ENCODE results near the gene MIF. TPM values are rescaled to one million over a fixed set of nuclear protein-coding genes. Genes with fewer than 3 reads are reported as not detected.
"Not testable (repeated sequence)": the region's sequence is repeated elsewhere in the genome, so short reads cannot be mapped to it uniquely, and the experiment has no call there.

Gene MIF
- total RNA-seq, 4 donors from 2014 or later: 160 to 481 (median 281) TPM

DNA sequence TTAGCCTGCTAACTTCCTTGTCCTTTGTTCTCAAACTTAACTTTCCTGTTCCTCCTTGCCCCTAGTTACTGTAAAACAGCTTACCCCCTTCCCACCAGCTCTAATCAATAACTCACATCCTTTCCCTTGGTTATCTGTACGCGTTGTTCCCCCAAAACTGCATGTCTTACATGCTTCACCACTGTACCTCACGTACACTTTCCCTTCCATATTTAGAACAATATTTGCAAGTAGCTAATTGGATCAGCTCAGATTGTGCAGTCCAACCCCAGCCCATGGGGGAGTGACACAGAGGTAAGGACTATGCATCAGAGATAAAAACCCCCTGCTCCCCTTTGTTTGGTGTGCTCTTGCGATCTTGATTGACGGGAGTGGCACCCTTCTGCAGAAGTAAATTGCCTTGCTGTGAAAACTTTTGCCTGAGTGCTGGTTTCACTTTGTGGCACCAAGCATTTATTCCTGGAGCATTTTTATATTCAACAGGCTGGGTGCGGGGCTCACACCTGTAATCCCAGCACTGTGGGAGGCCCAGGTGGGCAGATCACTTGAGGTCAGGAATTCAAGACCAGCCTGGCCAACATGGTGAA, 30.9 kb downstream of the MIF start:
- no peaks in the 10 kb centered on the region for H3K4me1 ChIP-seq
- WGBS, 2 donors: 97 to 99% methylated on average over 5 of the region's 6 CpGs
- peaks cover 0 to 15% (median 0%) of the 10 kb centered on the region in 4 donors for H3K9me3 ChIP-seq
- DNase-seq (ENCODE audit: low spot score in 2 of 2): no peak
- TF ChIP-seq EP300 (IDR thresholded peaks at IDR 0.05) (no peak), POLR2A (IDR thresholded peaks at IDR 0.05) (no peak)
- TF ChIP-seq, protein P1, sequence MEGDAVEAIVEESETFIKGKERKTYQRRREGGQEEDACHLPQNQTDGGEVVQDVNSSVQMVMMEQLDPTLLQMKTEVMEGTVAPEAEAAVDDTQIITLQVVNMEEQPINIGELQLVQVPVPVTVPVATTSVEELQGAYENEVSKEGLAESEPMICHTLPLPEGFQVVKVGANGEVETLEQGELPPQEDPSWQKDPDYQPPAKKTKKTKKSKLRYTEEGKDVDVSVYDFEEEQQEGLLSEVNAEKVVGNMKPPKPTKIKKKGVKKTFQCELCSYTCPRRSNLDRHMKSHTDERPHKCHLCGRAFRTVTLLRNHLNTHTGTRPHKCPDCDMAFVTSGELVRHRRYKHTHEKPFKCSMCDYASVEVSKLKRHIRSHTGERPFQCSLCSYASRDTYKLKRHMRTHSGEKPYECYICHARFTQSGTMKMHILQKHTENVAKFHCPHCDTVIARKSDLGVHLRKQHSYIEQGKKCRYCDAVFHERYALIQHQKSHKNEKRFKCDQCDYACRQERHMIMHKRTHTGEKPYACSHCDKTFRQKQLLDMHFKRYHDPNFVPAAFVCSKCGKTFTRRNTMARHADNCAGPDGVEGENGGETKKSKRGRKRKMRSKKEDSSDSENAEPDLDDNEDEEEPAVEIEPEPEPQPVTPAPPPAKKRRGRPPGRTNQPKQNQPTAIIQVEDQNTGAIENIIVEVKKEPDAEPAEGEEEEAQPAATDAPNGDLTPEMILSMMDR (IDR thresholded peaks at IDR 0.05): no peak
- no peak overlapping the region for H3K27ac ChIP-seq
- no peaks in the 10 kb centered on the region for H3K27me3 ChIP-seq
- H3K36me3 ChIP-seq: peaks cover 0 to 44% (median 19%) of the 10 kb centered on the region in 3 donors
- H3K4me3 ChIP-seq: no peak overlapping the region

DNA sequence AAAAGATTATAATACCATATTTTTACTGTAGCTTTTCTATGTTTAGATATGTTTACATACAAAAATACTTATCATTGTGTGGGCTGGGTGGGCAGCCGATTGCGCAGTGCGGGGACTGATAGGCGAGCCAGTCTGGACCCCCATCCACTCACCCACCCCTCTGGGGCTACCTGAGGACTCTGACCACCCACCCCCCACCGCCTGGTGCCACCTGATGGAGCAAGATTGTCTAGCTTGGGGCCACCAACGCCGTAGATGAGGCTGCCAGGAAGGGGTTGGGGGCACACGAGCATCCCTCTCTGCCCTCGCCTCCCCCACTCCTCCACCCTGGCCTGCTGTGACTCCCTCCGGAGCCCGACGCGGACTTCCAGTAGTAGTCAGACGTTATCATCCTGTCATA, 32.4 kb downstream of the MIF start:
- no peaks in the 10 kb centered on the region for H3K4me1 ChIP-seq
- H3K4me3 ChIP-seq: no peak overlapping the region
- peaks cover 0 to 15% (median 0%) of the 10 kb centered on the region in 4 donors for H3K9me3 ChIP-seq
- no peaks in the 10 kb centered on the region for H3K27me3 ChIP-seq
- TF ChIP-seq, protein P1 (IDR thresholded peaks at IDR 0.05): no peak
- no peak overlapping the region for H3K27ac ChIP-seq
- WGBS, 2 donors: 73 to 75% methylated on average over 14 of the region's 14 CpGs
- DNase-seq (ENCODE audit: low spot score in 2 of 2): no peak
- peaks cover 0 to 51% (median 19%) of the 10 kb centered on the region in 3 donors for H3K36me3 ChIP-seq

DNA sequence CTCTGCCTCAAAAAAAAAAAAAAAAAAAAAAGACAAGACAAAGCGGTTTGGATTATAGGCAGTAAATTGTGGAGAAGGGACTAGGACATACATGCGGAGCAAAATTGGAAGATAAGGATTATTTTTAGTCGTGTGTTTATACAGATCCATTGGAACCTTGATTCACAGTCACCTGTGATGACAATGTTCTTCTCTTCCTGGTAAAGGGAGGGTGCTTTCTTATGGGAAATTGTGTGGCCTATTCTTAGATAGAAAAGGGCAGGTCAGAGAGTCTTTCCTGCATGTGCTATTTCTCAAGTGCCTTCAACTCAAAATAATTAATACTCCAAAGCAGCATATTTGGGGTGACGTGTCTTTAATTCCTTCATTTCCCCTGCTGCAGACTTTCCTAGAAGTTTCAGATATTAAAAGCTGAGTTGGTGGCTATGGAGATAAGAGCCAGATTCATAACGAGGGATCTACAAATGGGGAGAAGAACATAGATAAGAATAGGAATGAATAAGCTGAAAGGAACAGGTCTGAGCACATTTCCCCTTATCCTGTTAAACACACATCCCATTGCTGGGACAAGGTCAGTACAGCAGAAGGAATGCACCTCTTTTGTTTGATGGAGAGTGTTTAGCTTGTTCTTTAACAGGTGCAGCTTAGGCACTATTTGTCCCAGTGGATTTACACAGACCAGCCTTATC, 44.3 kb downstream of the MIF start:
- 68 to 78% methylated on average over 5 of the region's 5 CpGs for whole genome bisulfite sequencing, 2 donors
- Histone ChIP-seq H3K9me3 (no peaks in the 10 kb centered on the region), H3K4me1 (no peaks in the 10 kb centered on the region), H3K4me3 (no peak overlapping the region), H3K27ac (no peak overlapping the region), H3K36me3 (no peaks in the 10 kb centered on the region), H3K27me3 (no peaks in the 10 kb centered on the region)
- TF ChIP-seq POLR2A (IDR thresholded peaks at IDR 0.05): no peak
- TF ChIP-seq, protein P1 (IDR thresholded peaks at IDR 0.05): no peak
- TF ChIP-seq EP300 (IDR thresholded peaks at IDR 0.05): no peak
- DNase-seq (ENCODE audit: low spot score in 2 of 2): no peak

DNA sequence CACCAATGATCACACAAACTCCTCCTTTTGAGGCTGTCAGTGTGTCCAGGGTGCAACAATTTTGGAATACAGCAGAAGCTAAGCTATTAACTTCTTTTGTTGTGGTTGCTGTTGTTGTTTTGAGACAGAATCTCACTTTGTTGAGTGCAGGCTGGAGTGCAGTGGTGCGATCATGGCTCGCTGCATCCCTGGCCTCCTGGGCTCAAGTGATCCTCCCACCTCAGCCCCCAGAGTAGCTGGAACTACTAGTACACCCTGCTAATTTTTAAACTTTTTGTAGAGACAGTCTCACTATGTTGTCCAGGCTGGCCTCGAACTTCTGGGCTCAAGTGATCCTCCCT, 44.8 kb downstream of the MIF start:
- WGBS, 2 donors: 59 to 100% methylated on average over 1 to 3 of the region's 3 CpGs
- no peak for TF ChIP-seq POLR2A (IDR thresholded peaks at IDR 0.05)
- TF ChIP-seq EP300 (IDR thresholded peaks at IDR 0.05): no peak

DNA sequence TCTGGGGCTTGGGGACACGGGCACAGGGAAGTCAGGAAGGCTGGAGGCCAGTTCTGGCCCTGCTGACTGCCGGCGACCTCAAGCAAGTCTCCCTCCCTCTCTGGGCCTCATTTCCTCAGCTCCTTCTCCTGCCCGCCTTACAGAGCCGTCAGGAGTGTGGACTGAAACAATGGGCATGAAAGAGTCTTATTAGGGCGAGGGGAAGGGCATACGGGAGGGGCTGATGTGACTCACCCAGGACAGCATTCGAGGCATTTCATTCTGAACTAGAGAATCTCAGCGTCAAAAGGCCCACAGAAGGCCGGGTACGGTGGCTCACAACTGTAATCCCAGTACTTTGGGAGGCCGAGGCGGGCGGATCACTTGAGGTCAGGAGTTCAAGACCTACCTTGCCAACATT, 46.0 kb downstream of the MIF start:
- H3K4me1 ChIP-seq; H3K27ac ChIP-seq; H3K4me3 ChIP-seq; H3K9me3 ChIP-seq; H3K27me3 ChIP-seq; H3K36me3 ChIP-seq; DNase-seq (ENCODE audit: low spot score in 2 of 2): not testable (repeated sequence)
- no CpG with 5 or more reads among the region's 14 CpGs for WGBS, 2 donors

More for the DNA sequence above, 44.8 kb downstream of the MIF start:
- H3K9me3 ChIP-seq: no peaks in the 10 kb centered on the region
- H3K27me3 ChIP-seq: no peaks in the 10 kb centered on the region
- H3K36me3 ChIP-seq: no peaks in the 10 kb centered on the region
- H3K27ac ChIP-seq: no peak overlapping the region
- no peak overlapping the region for H3K4me3 ChIP-seq
- no peak for DNase-seq (ENCODE audit: low spot score in 2 of 2)
- no peaks in the 10 kb centered on the region for H3K4me1 ChIP-seq

Small RNA genes within 50 kb of the gene (small RNA-seq; reads per million reads assigned to genes)
- not detected for gene RN7SL268P

Other genes starting within 250 kb of the MIF start
- gene RGL4, start 203.4 kb upstream of the MIF start, total RNA-seq: not detected
- gene ZNF70, start 143.3 kb upstream of the MIF start, total RNA-seq: 1 to 10 TPM; 4.1 to 7.4 (median 6.0) TPM
- not detected for gene VPREB3, start 140.0 kb upstream of the MIF start, total RNA-seq
- gene C22orf15, start 131.4 kb upstream of the MIF start, total RNA-seq: under 1 TPM in 1 of 4 donors, not detected in 3; 0.44 TPM
- 10 to 100 TPM in 1 of 4 donors, 1 to 10 TPM in 2, not detected in 1; 3.7 to 14.0 (median 9.6) TPM for gene CHCHD10, start 126.4 kb upstream of the MIF start, total RNA-seq
- gene MMP11, start 121.5 kb upstream of the MIF start, total RNA-seq: 1 to 10 TPM; 4.5 to 7.3 (median 5.6) TPM
- 10 to 100 TPM; 31.5 to 53.4 (median 43.8) TPM for gene SMARCB1, start 107.4 kb upstream of the MIF start, total RNA-seq
- 1 to 10 TPM in 1 of 4 donors, under 1 TPM in 1, not detected in 2; 0.60 to 2.3 TPM for gene DERL3, start 55.4 kb upstream of the MIF start, total RNA-seq
- gene SLC2A11, start 36.5 kb upstream of the MIF start, total RNA-seq: 10 to 100 TPM in 3 of 4 donors, 1 to 10 TPM in 1; 6.9 to 28.9 (median 13.4) TPM
- gene GSTT2B, start 66.8 kb downstream of the MIF start, total RNA-seq: 10 to 100 TPM in 2 of 4 donors, 1 to 10 TPM in 1, under 1 TPM in 1; 0.66 to 17.8 (median 8.7) TPM
- 1 to 10 TPM in 3 of 4 donors, not detected in 1; 2.4 to 4.6 (median 3.3) TPM for gene DDTL, start 72.5 kb downstream of the MIF start, total RNA-seq
- gene DDT, start 80.1 kb downstream of the MIF start, total RNA-seq: 100 to 1,000 TPM; 121 to 167 (median 131) TPM
- gene GSTT2, start 85.8 kb downstream of the MIF start, total RNA-seq: under 1 TPM in 2 of 4 donors, not detected in 2; 0.39 to 0.66 TPM
- gene GSTT4, start 111.1 kb downstream of the MIF start, total RNA-seq: not detected
- gene CABIN1, start 116.9 kb downstream of the MIF start, total RNA-seq: 10 to 100 TPM; 55.5 to 75.0 (median 63.8) TPM